GM18951 (cell line): ENCODE results near the gene POLR2H.

ENCODE experiments used
- POLR2A ChIP-seq: IDR thresholded peaks from 4 replicates; pipeline ENCODE4 v1.6.1; 2011; ENCODE audit warnings: mild to moderate bottlenecking; ENCODE audit not compliant: insufficient read length, insufficient read depth; ENCODE audit errors: extremely low read depth
- in situ Hi-C: fragments of 300-500 bp; cut with MboI; formaldehyde crosslinking; loops from one replicate; pipeline ENCODE4 v1.12.0; 2022; ENCODE audit warnings: low sequenced_read_pairs, mixed read lengths, inconsistent platforms; ENCODE audit not compliant: unreplicated experiment

The POLR2H gene

DNA sequence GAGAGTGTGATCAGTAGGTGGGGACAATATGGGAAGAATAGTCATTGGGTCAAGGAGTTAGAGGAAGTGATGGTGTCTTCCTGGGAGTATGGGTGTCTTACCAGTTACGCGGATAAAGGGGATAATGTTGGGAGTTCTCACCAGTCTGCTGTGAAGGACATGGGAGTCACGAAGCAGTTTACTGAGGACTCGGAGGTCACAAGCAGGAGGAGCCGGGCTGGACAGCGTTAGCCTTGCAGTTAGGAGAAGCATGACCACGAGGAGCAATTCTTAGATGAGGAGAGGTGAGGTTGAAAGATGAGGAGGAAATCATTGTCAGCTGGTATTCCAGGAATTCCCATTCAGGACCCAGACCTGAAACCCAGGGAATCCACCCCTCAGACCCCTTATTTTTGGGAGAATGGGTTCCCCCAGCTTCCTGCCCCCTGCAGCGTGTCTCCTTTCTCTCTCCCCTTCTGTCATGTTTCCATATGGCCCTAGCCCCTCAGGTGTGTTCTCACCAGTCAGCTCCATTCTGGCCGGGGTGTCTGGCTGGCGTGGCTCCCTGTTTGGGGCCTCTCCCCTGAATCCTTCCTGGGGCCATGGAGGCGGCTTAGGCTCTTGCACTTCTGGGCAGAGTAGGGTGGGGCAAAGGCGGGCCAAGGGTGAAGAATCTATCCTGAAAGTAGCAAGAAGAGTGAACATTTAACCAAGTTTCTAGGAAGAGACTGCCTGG lies 14.4 kb downstream of the POLR2H start:
- no peak for TF ChIP-seq POLR2A
- in situ Hi-C loops: no loop called here

DNA sequence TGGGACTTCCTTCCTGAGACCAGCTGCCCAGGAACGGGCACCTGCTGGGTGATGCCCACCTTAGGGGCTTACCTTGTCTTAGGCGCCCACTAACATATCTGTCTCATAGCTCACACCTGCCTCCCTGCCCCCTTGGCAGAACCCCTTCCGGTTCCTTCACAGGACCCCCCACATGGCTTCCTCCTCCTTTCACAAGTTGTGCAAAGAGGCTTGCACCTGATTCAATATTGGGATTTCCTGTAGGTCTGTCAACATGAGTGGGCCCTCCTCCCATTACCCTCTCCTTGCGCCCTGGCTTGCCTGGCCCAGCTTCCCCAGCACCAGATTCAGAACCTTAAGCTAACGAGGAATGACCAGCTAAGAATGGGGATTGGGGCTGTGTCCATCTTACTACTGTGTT lies 15.9 kb downstream of the POLR2H start:
- TF ChIP-seq POLR2A: no peak
- in situ Hi-C loops: no loop called here

DNA sequence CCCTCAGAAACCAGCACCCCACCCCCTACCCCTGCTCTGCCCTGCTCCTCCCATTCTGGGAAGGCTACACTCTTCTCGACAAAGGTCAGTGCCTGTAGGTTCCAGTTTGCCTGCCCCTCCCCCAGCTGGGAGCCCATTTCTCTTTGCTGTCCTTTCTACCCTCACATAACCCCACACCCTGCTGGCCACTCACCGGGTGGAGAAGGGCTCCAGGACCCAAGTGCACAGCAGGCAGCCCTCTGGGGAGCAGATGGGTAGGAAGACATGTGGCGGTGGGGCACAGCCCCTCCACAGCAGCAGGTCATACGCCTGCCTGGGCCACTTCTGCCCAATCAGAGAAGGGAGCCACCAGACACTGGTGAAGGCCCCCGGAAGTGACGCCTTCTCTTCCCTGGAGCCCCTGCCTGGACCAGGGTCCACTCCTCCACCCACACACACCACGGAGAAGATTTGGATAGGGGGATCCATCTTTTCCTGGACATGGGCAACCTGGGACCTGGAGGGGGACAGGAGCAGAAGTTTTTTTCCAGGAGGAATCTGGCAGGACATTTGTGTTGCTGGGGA lies 16.5 kb downstream of the POLR2H start, which contains the start of gene THPO:
Gene THPO, minus strand, starts transcription at position 326 of the 564 bp plus-strand sequence. CDS start 1,948 bp downstream, outside the sequence.
- no peak for TF ChIP-seq POLR2A
- in situ Hi-C loops: no loop called here

DNA sequence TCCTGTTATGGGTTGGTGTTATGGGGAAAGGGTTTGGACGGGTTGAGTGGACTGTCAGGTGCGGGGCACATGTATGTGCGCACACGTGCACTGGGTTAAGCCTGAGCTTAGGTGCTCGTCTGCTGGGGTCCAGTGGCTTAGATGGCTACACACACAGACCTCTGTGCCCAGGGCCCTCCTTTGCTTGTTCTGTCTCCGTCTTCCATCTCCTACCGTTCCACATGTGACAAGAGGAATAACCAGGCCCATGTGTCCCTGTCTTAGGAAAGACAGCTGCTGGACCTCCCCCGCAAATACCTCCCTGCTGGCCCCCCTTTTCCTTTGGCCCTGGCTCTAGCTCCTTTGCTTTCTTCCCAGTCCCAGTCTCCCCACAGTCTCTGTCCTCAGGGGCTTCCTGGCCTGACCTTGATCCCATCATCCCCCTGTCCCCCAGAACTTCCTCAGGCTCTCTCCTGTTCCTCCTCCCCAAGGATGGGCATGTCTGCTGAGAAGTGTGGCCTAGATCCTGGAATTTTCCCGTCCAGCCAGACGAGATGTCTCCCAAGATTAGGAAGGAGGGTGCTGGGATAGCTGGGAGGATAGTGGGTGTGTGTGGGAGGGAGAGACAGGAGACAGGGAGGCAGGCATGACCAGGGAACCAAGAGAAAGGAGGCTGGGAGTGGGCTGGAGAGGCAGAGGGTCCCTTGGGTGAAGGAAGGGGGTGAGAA lies 17.3 kb downstream of the POLR2H start:
- TF ChIP-seq POLR2A: no peak
- in situ Hi-C loops: no loop called here

DNA sequence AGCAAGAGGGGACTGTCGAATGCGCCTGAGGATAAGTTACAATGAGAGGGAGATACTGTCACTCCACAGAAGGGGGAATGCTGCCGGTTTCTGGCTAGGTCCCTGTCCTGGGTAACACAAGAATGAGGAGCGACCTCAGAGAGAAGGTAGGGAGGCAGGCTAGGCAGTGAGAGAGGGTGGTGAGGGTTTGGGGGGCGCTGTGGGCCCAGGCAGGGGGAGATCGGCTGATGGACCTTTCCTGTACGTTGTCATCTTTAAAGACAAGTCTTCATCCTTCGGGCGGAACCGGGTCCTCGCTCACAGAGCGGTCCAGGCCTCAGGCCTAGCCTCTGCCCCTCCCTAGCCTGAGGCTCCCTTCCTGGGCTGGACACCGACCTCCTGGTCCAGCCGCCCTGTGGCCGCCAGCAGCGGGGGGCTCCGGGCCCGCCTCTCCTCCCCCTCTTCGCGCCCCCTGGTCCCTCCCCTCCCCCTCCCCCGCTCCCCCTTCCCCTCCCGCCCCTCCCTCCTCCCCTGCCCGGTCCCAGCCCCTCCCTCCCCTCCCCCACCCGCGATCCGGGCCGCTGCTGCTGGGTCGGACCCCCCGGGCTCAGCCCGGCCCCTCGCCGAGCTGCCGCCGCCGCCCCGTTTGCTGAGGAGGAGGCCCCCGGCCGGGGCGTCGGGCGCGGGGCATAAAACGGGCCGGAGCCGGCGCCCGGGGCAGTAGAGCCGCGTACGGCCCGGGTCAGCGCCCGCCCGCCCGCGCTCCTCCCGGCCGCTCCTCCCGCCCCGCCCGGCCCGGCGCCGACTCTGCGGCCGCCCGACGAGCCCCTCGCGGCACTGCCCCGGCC lies 18.1 kb downstream of the POLR2H start, which contains the start of gene CHRD:
Gene CHRD, plus strand, starts transcription at position 697 of the 827 bp plus-strand sequence. CDS start 265 bp downstream, outside the sequence.
- in situ Hi-C loops: no loop called here
- no peak for TF ChIP-seq POLR2A

DNA sequence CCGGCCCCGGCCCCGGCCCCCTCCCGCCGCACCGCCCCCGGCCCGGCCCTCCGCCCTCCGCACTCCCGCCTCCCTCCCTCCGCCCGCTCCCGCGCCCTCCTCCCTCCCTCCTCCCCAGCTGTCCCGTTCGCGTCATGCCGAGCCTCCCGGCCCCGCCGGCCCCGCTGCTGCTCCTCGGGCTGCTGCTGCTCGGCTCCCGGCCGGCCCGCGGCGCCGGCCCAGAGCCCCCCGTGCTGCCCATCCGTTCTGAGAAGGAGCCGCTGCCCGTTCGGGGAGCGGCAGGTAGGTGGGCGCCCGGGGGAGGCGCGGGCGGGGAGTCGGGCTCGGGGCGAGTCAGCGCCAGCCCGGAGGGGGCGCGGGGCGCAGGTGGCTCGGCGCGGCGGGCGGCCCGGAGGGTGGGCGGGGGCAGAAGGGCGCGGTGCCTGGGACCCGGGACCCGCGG lies 18.7 kb downstream of the POLR2H start:
- in situ Hi-C loops: no loop called here
- no peak for TF ChIP-seq POLR2A

DNA sequence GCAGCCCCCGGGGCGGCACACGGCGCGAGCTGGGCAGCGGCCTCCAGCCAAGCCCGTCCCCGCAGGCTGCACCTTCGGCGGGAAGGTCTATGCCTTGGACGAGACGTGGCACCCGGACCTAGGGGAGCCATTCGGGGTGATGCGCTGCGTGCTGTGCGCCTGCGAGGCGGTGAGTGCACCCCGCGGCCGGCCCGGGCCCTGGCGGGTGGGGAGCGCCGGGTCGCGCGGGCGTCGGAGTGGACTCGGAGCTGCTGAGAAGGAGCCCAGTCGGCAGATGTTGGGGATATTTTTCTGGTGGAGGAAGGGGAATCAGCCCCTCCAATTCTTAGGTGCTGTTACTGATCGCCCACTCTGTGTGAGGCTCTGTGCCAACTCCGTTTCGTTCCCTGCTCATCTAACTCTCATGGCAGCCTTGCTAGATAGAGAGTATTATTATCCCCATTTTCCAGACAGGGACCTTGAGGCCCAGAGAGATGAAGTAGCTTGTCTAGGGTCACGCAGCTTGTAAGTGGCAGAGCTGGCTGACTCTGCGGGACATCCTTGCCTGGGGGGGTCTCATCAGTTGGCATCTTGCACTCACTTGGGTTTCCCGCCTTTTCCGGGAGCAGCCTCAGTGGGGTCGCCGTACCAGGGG lies 19.2 kb downstream of the POLR2H start:
- TF ChIP-seq POLR2A: no peak
- in situ Hi-C loops: no loop called here

DNA sequence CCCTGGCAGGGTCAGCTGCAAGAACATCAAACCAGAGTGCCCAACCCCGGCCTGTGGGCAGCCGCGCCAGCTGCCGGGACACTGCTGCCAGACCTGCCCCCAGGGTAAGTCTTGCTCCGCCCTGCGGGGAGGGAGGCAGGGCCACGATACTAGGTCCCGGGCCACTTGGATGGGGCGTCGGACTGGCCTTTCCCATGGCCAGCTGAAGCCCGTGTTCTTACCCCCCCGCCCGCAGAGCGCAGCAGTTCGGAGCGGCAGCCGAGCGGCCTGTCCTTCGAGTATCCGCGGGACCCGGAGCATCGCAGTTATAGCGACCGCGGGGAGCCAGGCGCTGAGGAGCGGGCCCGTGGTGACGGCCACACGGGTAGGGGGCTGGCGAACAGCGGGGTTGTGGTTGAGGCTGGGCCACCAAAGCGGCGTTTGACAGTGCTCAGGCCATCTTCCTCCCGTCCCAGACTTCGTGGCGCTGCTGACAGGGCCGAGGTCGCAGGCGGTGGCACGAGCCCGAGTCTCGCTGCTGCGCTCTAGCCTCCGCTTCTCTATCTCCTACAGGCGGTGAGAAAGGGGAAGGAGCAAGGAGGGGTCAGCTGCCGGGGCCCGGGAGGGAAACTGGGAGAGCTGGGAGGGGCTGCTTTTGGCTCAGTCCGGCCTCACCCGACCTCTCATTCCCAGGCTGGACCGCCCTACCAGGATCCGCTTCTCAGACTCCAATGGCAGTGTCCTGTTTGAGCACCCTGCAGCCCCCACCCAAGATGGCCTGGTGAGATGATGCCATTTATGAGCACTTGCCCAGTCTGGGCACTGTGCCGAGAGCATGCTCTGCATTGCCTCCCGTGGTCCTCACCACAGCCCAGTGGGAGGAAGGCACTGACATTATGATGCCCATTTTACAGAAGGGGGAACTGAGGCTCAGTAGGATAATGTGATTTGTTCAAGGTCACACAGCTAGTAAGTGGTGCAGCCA lies 20.0 kb downstream of the POLR2H start:
- no peak for TF ChIP-seq POLR2A
- in situ Hi-C loops: no loop called here

DNA sequence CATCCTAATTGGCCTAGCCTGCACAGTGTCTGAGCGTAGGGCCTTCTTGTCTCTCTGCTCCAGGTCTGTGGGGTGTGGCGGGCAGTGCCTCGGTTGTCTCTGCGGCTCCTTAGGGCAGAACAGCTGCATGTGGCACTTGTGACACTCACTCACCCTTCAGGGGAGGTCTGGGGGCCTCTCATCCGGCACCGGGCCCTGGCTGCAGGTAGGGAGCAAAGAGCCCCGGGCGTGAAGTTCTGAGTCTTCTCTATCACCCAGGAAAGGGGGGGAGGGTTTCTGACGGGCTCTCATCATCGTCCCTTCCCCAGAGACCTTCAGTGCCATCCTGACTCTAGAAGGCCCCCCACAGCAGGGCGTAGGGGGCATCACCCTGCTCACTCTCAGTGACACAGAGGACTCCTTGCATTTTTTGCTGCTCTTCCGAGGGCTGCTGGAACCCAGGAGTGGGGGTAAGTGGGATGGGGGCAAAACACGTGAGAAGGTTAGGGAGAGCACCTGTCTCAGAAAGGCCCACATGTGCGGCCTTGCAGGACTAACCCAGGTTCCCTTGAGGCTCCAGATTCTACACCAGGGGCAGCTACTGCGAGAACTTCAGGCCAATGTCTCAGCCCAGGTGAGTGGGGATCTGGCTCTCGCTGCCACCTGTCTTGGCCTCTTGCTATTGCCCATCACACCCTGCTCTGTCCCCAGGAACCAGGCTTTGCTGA lies 21.0 kb downstream of the POLR2H start:
- in situ Hi-C loops: no loop called here
- TF ChIP-seq POLR2A: no peak

DNA sequence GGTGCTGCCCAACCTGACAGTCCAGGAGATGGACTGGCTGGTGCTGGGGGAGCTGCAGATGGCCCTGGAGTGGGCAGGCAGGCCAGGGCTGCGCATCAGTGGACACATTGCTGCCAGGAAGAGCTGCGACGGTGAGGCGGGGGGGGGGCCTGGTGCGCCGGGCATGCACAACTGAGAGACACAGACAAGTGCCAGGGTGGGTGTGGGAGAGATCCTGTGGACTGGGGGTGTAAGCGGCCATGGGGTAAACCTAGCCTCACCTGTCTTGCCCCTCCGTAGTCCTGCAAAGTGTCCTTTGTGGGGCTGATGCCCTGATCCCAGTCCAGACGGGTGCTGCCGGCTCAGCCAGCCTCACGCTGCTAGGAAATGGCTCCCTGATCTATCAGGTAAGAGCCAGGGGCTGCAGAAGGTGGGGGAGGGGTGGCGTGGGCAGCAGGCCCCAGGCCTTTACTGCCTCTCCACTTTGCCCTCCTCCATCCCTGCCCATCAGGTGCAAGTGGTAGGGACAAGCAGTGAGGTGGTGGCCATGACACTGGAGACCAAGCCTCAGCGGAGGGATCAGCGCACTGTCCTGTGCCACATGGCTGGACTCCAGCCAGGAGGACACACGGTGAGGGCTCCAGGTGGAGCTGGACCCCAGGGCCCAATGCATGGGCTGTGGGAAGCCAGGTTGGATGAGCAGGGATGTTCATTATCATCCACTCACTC lies 21.7 kb downstream of the POLR2H start:
- in situ Hi-C loops: no loop called here
- no peak for TF ChIP-seq POLR2A
